Keratinocyte (primary cell): ENCODE measurements around the gene SETD2.

Experiments
- CTCF ChIP-seq, 3 experiments: IDR thresholded peaks in 1 of 3; conservative IDR thresholded peaks in 1 of 3; optimal IDR thresholded peaks in 1 of 3; 2 replicates in 2 of 3; 3 replicates in 1 of 3; pipeline versions ENCODE3 to v1.5.1; 2011; ENCODE audit warnings: low read length in 3 of 3, mild to moderate bottlenecking in 3 of 3, moderate library complexity in 2 of 3, control low read depth in 1 of 3, inconsistent platforms in 1 of 3; ENCODE audit not compliant: insufficient read depth in 2 of 3; ENCODE audit errors: extremely low read depth in 1 of 3
- EZH2 ChIP-seq: IDR thresholded peaks from one replicate; pipeline ENCODE4 v1.6.1; 2012; ENCODE audit warnings: inconsistent platforms, mild to moderate bottlenecking, low read length, moderate library complexity

DNA sequence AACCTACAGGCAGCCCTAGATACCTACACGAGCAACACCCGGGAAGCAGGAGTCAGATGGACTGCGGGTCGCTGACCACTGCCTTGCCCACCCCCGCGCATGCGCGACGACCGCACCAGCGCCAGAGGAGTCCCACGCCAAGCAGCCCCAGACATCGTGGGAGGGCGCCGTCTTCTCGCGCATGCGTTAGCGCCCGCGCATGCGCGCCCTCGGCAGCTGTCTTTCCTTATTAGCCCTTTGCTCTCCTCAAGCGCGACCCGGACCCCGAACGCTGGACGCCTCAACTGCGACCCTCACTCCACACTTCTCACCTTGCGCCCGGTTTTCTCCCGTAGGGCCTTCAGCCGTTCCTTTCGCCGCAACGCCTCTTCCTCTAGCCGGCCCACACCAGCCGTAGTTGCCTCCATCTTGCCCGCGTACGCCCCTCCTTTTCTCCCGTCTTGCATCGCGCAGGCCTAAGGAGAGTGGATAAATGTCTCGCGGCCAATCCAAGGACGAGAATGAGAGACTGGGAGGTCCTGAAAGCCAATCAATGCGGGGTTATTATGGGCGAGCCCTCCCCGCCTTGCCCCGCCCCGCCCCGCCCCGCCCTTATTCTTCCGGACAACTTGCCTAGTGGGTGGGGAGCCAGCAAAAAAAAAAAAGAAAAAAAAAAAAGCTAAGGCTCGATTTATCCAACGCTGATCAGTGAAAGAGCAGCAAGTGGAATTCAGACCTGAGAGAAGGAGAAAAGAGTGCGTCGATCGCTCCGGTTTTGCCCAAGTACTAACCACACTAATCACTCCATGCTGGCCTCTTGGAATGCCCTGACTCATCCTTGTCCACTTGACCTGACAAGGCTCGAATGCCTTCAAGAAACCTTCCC lies 187.4 kb downstream of the SETD2 start, which contains the start of gene CCDC12:
- TF ChIP-seq CTCF (optimal IDR thresholded peaks at IDR 0.05 in 1 of 3, IDR thresholded peaks at IDR 0.05 in 1 of 3, conservative IDR thresholded peaks at IDR 0.05 in 1 of 3; ENCODE audit: extremely low read depth in 1 of 3, insufficient read depth in 2 of 3, low read length in 3 of 3) (no peak), EZH2 (no peak)
